Tibial nerve (tissue), 3 donors: Measurements from ENCODE around the gene LRRC4C.

Experiments
- CTCF ChIP-seq, 5 experiments: fragments of 200-600 bp in 3 of 5; fragments of 450-650 bp in 2 of 5; sonication (generic) in 3 of 5; IDR thresholded peaks; one replicate each; pipeline ENCODE4 v1.5.1; 2016 to 2019; ENCODE audit warnings: antibody characterized with exemption in 5 of 5, mild to moderate bottlenecking in 3 of 5, moderate library complexity in 2 of 5
- POLR2A ChIP-seq, 2 donors: fragments of 450-650 bp; IDR thresholded peaks; one replicate each; pipeline ENCODE4 v1.6.1; 2017; ENCODE audit warnings: antibody characterized with exemption in 2 of 2, mild to moderate bottlenecking in 2 of 2, moderate library complexity in 2 of 2

- TF ChIP-seq CTCF (IDR thresholded peaks at IDR 0.05) (no peak), POLR2A (IDR thresholded peaks at IDR 0.05) (no peak)
Measured at GRCh38 chr11:41392596-41392995, 66.9 kb downstream of the LRRC4C start.
